Upper lobe of left lung (tissue), 4 donors: Measurements from ENCODE around the gene CCL4L2.
"Not testable (repeated sequence)": the region's sequence is repeated elsewhere in the genome, so short reads cannot be mapped to it uniquely, and the experiment has no call there.

ENCODE experiments used
- EP300 ChIP-seq, 4 donors: sonication (generic); formaldehyde crosslinking; IDR thresholded peaks; one replicate each; pipeline ENCODE4 v1.5.1; 2017; ENCODE audit warnings: antibody characterized with exemption in 4 of 4, control low read depth in 2 of 4
- POLR2A ChIP-seq, 4 donors: fragments of 450-650 bp; IDR thresholded peaks; one replicate each; pipeline ENCODE4 v1.5.1; 2016 to 2017; ENCODE audit warnings: antibody characterized with exemption in 4 of 4, mild to moderate bottlenecking in 2 of 4
- TF ChIP-seq, protein P1 (sequence below), 6 experiments: fragments of 450-650 bp in 4 of 6; fragments of 200-600 bp in 2 of 6; sonication (generic) in 2 of 6; IDR thresholded peaks; one replicate each; pipeline ENCODE4 v1.5.1; 2016 to 2019; ENCODE audit warnings: antibody characterized with exemption in 6 of 6

DNA sequence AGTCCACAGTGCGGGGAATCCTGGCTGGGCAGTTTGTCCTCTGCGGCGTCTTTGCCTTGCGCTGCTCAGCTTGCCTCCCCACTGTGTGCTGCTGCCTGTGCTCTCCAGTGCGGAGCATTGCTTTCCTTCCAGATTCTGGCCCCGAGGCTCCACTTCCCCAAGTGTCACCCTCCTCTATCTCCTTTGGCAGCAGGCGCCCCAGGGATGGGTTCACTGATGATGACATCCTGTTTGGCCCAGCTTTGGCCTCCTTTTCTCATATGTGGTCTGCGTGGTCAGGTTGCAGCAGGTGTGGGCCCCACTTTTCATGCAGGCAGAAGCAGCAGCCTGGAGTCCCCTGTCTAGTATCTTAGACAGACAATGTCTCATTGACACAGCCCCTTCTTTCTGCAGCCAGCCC lies 9.4 kb upstream of the CCL4L2 start:
- TF ChIP-seq, protein P1, sequence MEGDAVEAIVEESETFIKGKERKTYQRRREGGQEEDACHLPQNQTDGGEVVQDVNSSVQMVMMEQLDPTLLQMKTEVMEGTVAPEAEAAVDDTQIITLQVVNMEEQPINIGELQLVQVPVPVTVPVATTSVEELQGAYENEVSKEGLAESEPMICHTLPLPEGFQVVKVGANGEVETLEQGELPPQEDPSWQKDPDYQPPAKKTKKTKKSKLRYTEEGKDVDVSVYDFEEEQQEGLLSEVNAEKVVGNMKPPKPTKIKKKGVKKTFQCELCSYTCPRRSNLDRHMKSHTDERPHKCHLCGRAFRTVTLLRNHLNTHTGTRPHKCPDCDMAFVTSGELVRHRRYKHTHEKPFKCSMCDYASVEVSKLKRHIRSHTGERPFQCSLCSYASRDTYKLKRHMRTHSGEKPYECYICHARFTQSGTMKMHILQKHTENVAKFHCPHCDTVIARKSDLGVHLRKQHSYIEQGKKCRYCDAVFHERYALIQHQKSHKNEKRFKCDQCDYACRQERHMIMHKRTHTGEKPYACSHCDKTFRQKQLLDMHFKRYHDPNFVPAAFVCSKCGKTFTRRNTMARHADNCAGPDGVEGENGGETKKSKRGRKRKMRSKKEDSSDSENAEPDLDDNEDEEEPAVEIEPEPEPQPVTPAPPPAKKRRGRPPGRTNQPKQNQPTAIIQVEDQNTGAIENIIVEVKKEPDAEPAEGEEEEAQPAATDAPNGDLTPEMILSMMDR (IDR thresholded peaks at IDR 0.05) = not testable (repeated sequence)
- TF ChIP-seq POLR2A, EP300 (IDR thresholded peaks at IDR 0.05): not testable (repeated sequence)
